ENCODE measurements around the gene APPL2. TPM values are rescaled to one million over a fixed set of nuclear protein-coding genes. Genes with fewer than 3 reads are reported as not detected.
A peak's percentile ranks its signal among the peaks of the same experiment; 100 is the strongest.

Gene APPL2
- polyA plus RNA-seq, 2 of the 4 experiments (the other 2 are of a cell fraction), result 24.1 to 62.6 TPM

GRCh38 chr12:105256011-105256410 is 20.0 kb upstream of the APPL2 start:
- CTCF ChIA-PET, result interaction anchor here (1.1 to 1.5 kb wide), 2 partner anchors 21 to 33 kb away, joined by 3 to 5 read pairs; no protein-coding TSS in a partner anchor

GRCh38 chr12:105253866-105254513 is 18.0 kb upstream of the APPL2 start:
- DNase-seq (ENCODE audit: low read depth in 1 of 2, low spot score in 1 of 2) (peak; percentile 39 to 60), FAIRE-seq (no peak), ATAC-seq (peak; percentile 78 to 83)
- H3K4me1 ChIP-seq, result peaks cover 44% of the 10 kb centered on the region
- ChIA-PET POLR2A (interaction anchor here (1.6 kb wide), 1 partner anchor 18 kb away, joined by 6 read pairs; the partner anchor contains the start of gene APPL2), CTCF (interaction anchor here (1.6 kb wide), 1 partner anchor 139 kb away, joined by 3 read pairs; no protein-coding TSS in a partner anchor)
- no peak overlapping the region for H3K4me3 ChIP-seq
- H3K27ac ChIP-seq, result peak overlapping the region; percentile 64 to 80
- WGBS (ENCODE audit: missing lambda C conversion rate), result 29% methylated on average over 3 of the region's 3 CpGs
- peak overlapping the region; percentile 63 for H3K4me2 ChIP-seq
- TF ChIP-seq RFX5 (IDR thresholded peaks at IDR 0.05) (no peak), KDM5A (IDR thresholded peaks at IDR 0.05) (no peak), FOSL2 (IDR thresholded peaks at IDR 0.05) (no peak; the same call in 1 of the 2 replicates), FOSL2 (CRISPR knock-in tag; IDR thresholded peaks at IDR 0.05) (peak; percentile 38), TP53 (CRISPR knock-in tag; IDR thresholded peaks at IDR 0.05) (no peak), KDM1A (IDR thresholded peaks at IDR 0.05; ENCODE audit: low read depth) (no peak), MAX (IDR thresholded peaks at IDR 0.05) (0 out of 2 replicates have a peak, but pooled peaks have one; percentile 25), HOXB13 (CRISPR knock-in tag; IDR thresholded peaks at IDR 0.05; ENCODE audit: low read depth) (no peak)
- H3K9me3 ChIP-seq, result no peaks in the 10 kb centered on the region

More at GRCh38 chr12:105256011-105256410, 20.0 kb upstream of the APPL2 start:
- 59% methylated on average over 2 of the region's 2 CpGs for WGBS (ENCODE audit: missing lambda C conversion rate)
- H3K9me3 ChIP-seq, result no peaks in the 10 kb centered on the region
- no peak overlapping the region for H3K4me2 ChIP-seq
- H3K4me1 ChIP-seq, result peaks cover 44% of the 10 kb centered on the region
- no peak for FAIRE-seq
- no peak for ATAC-seq
- peak overlapping the region; percentile 29 to 49; a peak in 4 of 6 replicates for H3K27ac ChIP-seq
- no peak overlapping the region for H3K4me3 ChIP-seq
- DNase-seq (ENCODE audit: low read depth in 1 of 2, low spot score in 1 of 2), result no peak
- POLR2A ChIA-PET, result no interaction called here
- TF ChIP-seq PBX3 (IDR thresholded peaks at IDR 0.05) (no peak), TFCP2L1 (CRISPR knock-in tag; IDR thresholded peaks at IDR 0.05) (no peak), EHMT2 (IDR thresholded peaks at IDR 0.05; ENCODE audit: low read depth) (no peak), HOXB5 (CRISPR knock-in tag; IDR thresholded peaks at IDR 0.05) (no peak), CBX2 (IDR thresholded peaks at IDR 0.05; ENCODE audit: borderline replicate concordance, low read depth) (no peak), KDM5A (IDR thresholded peaks at IDR 0.05) (no peak), ZFP36 (IDR thresholded peaks at IDR 0.05; ENCODE audit: borderline replicate concordance, partially characterized antibody) (no peak), USF2 (IDR thresholded peaks at IDR 0.05) (no peak), BCL3 (IDR thresholded peaks at IDR 0.05) (no peak), ZC3H11A (IDR thresholded peaks at IDR 0.05) (no peak), EP300 (IDR thresholded peaks at IDR 0.05) (no peak), NR3C1 (IDR thresholded peaks at IDR 0.05) (no peak), FOXS1 (CRISPR knock-in tag; IDR thresholded peaks at IDR 0.05) (no peak)

GRCh38 chr12:105252901-105253300 is 16.9 kb upstream of the APPL2 start:
- 90% methylated on average over 5 of the region's 5 CpGs for WGBS (ENCODE audit: missing lambda C conversion rate)
- FAIRE-seq (no peak), ATAC-seq (no peak), DNase-seq (ENCODE audit: low read depth in 1 of 2, low spot score in 1 of 2) (no peak)
- peaks cover 43% of the 10 kb centered on the region for H3K4me1 ChIP-seq
- H3K4me3 ChIP-seq, result no peak overlapping the region
- no peak overlapping the region for H3K4me2 ChIP-seq
- ChIA-PET POLR2A (interaction anchor here (1.6 kb wide), 1 partner anchor 17 kb away, joined by 6 read pairs; the partner anchor contains the start of gene APPL2), CTCF (no interaction called here)
- H3K27ac ChIP-seq, result peak overlapping the region in 1 of 2 experiments; percentile 1; a peak in 2 of 6 replicates
- H3K9me3 ChIP-seq, result no peaks in the 10 kb centered on the region
- no peak for TF ChIP-seq CEBPB (IDR thresholded peaks at IDR 0.05)
- TF ChIP-seq RARB (CRISPR knock-in tag; IDR thresholded peaks at IDR 0.05), result no peak
- TF ChIP-seq HOXB5 (CRISPR knock-in tag; IDR thresholded peaks at IDR 0.05), result no peak
- no peak for TF ChIP-seq CBX8 (IDR thresholded peaks at IDR 0.05)
- TF ChIP-seq SREBF2 (IDR thresholded peaks at IDR 0.05), result no peak
- no peak for TF ChIP-seq ELK1 (IDR thresholded peaks at IDR 0.05; ENCODE audit: low read depth, low read length)
- TF ChIP-seq CHD4 (IDR thresholded peaks at IDR 0.05; ENCODE audit: borderline replicate concordance), result no peak
- no peak for TF ChIP-seq RFX5 (IDR thresholded peaks at IDR 0.05)
- TF ChIP-seq PHF8 (IDR thresholded peaks at IDR 0.05; ENCODE audit: borderline replicate concordance, low read depth), result no peak
- no peak for TF ChIP-seq CHD2 (IDR thresholded peaks at IDR 0.05; ENCODE audit: low read length, partially characterized antibody)
- no peak for TF ChIP-seq HDAC2 (IDR thresholded peaks at IDR 0.05)
- no peak for TF ChIP-seq RAD21 (conservative IDR thresholded peaks at IDR 0.05 in 1 of 2, IDR thresholded peaks at IDR 0.05 in 1 of 2)

Data from A549 (cell line).